Sigmoid colon (tissue), 7 donors: Measurements from ENCODE around the gene CABLES1. TPM values are rescaled to one million over a fixed set of nuclear protein-coding genes. Genes with fewer than 3 reads are reported as not detected.

Source experiments
- DNase-seq: peaks from one replicate; pipeline ENCODE4 v3.0.0-alpha.2; 2019
- H3K27ac ChIP-seq, 4 donors: fragments of 200-600 bp; sonication (generic); one replicate each; pipeline ENCODE4 v1.5.1; 2016 to 2019; ENCODE audit warnings: mild to moderate bottlenecking in 1 of 4
- H3K27me3 ChIP-seq, 3 donors: fragments of 200-600 bp; sonication (generic); one replicate each; pipeline ENCODE4 v1.5.1; 2019; ENCODE audit warnings: mild to moderate bottlenecking in 1 of 3
- H3K36me3 ChIP-seq, 4 donors: fragments of 200-600 bp; sonication (generic); one replicate each; pipeline ENCODE4 v1.5.1; 2016 to 2019
- H3K4me1 ChIP-seq, 4 donors: fragments of 200-600 bp; sonication (generic); one replicate each; pipeline ENCODE4 v1.5.1; 2017 to 2019
- H3K4me3 ChIP-seq, 4 donors: fragments of 200-600 bp; sonication (generic); one replicate each; pipeline ENCODE4 v1.5.1; 2017 to 2019; ENCODE audit warnings: mild to moderate bottlenecking in 2 of 4, moderate library complexity in 1 of 4
- H3K9me3 ChIP-seq, 4 donors: fragments of 200-600 bp in 3 of 4; sonication (generic) in 3 of 4; one replicate each; pipeline versions ENCODE4 v1.5.1 to v1.6.1; 2013 to 2019
- CTCF ChIP-seq, 4 experiments: fragments of 450-650 bp in 3 of 4; fragments of 200-600 bp in 1 of 4; IDR thresholded peaks; one replicate each; pipeline ENCODE4 v1.5.1; 2016 to 2019; ENCODE audit warnings: antibody characterized with exemption in 4 of 4, mild to moderate bottlenecking in 3 of 4, moderate library complexity in 2 of 4
- EP300 ChIP-seq, 4 donors: sonication (generic); formaldehyde crosslinking; IDR thresholded peaks; one replicate each; pipeline ENCODE4 v1.6.1; 2017; ENCODE audit warnings: antibody characterized with exemption in 4 of 4
- POLR2A ChIP-seq, 2 donors: fragments of 450-650 bp; IDR thresholded peaks; one replicate each; pipeline ENCODE4 v1.6.1; 2016; ENCODE audit warnings: antibody characterized with exemption in 2 of 2, mild to moderate bottlenecking in 2 of 2, moderate library complexity in 2 of 2
- POLR2AphosphoS5 ChIP-seq, 4 donors: sonication (generic); formaldehyde crosslinking; IDR thresholded peaks; one replicate each; pipeline ENCODE4 v1.6.1; 2017; ENCODE audit warnings: antibody characterized with exemption in 4 of 4
- WGBS, 2 donors: extraction: QIAGEN DNeasy Blood & Tissue Kit; methylation state at CpG; one replicate each; pipeline ENCODE4 v1.1.7; 2013; 5-methylcytosine and 5-hydroxymethylcytosine counted together
- intact Hi-C: fragments of 100-400 bp; cut with DNase I; formaldehyde crosslinking; loops from one replicate; pipeline ENCODE4 v1.15.1; 2023
- polyA plus RNA-seq, 3 donors: library from polyadenylated mRNA; stranded (reverse); fragments of 200-250 nt; gene quantifications; one replicate each; pipeline ENCODE4 v1.2.3, GENCODE V29; 2013
- total RNA-seq, 4 donors: library from RNA; depleted of rRNA; stranded (reverse); fragments of >200 nt; gene quantifications; one replicate each; pipeline ENCODE4 v1.1.0, GENCODE V29; 2016
- donor health status: healthy with polysubstance abuse.
- donor health status: Bipolar disorder and iron deficiency.
- donor health status: healthy.

CABLES1 gene
- total and polyA plus RNA-seq, 7 donors = 1.9 to 7.2 (median 3.9) TPM

- H3K4me3 ChIP-seq = no peak overlapping the region
- H3K9me3 ChIP-seq = no peaks in the 10 kb centered on the region
- TF ChIP-seq CTCF (IDR thresholded peaks at IDR 0.05) (no peak), EP300 (IDR thresholded peaks at IDR 0.05) (no peak), POLR2AphosphoS5 (IDR thresholded peaks at IDR 0.05) (no peak), POLR2A (IDR thresholded peaks at IDR 0.05) (no peak)
- no peak overlapping the region for H3K27ac ChIP-seq
- 90 to 91% methylated on average over 11 of the region's 11 CpGs for WGBS, 2 donors
- H3K27me3 ChIP-seq = no peaks in the 10 kb centered on the region
- H3K36me3 ChIP-seq = no peaks in the 10 kb centered on the region
- H3K4me1 ChIP-seq = peaks cover 0 to 21% (median 20%) of the 10 kb centered on the region in 4 donors
- no peak for DNase-seq
- intact Hi-C loops = no loop called here
Observed at GRCh38 chr18:23235860-23236259, 100.6 kb downstream of the CABLES1 start.

- H3K4me3 ChIP-seq = no peak overlapping the region
- TF ChIP-seq EP300 (IDR thresholded peaks at IDR 0.05) (no peak), POLR2A (IDR thresholded peaks at IDR 0.05) (no peak), POLR2AphosphoS5 (IDR thresholded peaks at IDR 0.05) (no peak)
Observed at GRCh38 chr18:23236876-23237468, 101.7 kb downstream of the CABLES1 start.

GRCh38 chr18:23237524-23238151 lies 102.4 kb downstream of the CABLES1 start:
- intact Hi-C loops = no loop called here
- Histone ChIP-seq H3K27ac (peak overlapping the region; percentile 79 to 83 (median 81)), H3K4me3 (peak overlapping the region; percentile 17 to 42 (median 38)), H3K36me3 (no peaks in the 10 kb centered on the region), H3K9me3 (no peaks in the 10 kb centered on the region), H3K27me3 (no peaks in the 10 kb centered on the region), H3K4me1 (peaks cover 0 to 21% (median 20%) of the 10 kb centered on the region in 4 donors)
- 17 to 28% methylated on average over 17 of the region's 17 CpGs for WGBS, 2 donors
- DNase-seq = peak; percentile 85
- TF ChIP-seq POLR2AphosphoS5 (IDR thresholded peaks at IDR 0.05) = peak in 1 of 4 donors; percentile 13
- no peak for TF ChIP-seq POLR2A (IDR thresholded peaks at IDR 0.05)
- no peak for TF ChIP-seq EP300 (IDR thresholded peaks at IDR 0.05)
- peak in 2 of 4 experiments; percentile 12 to 31 for TF ChIP-seq CTCF (IDR thresholded peaks at IDR 0.05)

More at GRCh38 chr18:23236876-23237468, 101.7 kb downstream of the CABLES1 start:
- 88 to 92% methylated on average over 13 of the region's 13 CpGs for WGBS, 2 donors
- H3K36me3 ChIP-seq = no peaks in the 10 kb centered on the region
- H3K9me3 ChIP-seq = no peaks in the 10 kb centered on the region
- no peak for DNase-seq
- no peaks in the 10 kb centered on the region for H3K27me3 ChIP-seq
- H3K27ac ChIP-seq = peak overlapping the region; percentile 79 to 83 (median 81)
- peaks cover 0 to 21% (median 20%) of the 10 kb centered on the region in 4 donors for H3K4me1 ChIP-seq
- intact Hi-C loops = no loop called here

GRCh38 chr18:23238152-23238531 lies 102.9 kb downstream of the CABLES1 start:
- H3K27ac ChIP-seq = peak overlapping the region; percentile 79 to 83 (median 81)
- H3K4me1 ChIP-seq = peaks cover 0 to 21% (median 20%) of the 10 kb centered on the region in 4 donors
- peak; percentile 79 for DNase-seq
- intact Hi-C loops = no loop called here
- no peak for TF ChIP-seq POLR2AphosphoS5 (IDR thresholded peaks at IDR 0.05)
- TF ChIP-seq POLR2A (IDR thresholded peaks at IDR 0.05) = no peak
- TF ChIP-seq CTCF (IDR thresholded peaks at IDR 0.05) = no peak
- TF ChIP-seq EP300 (IDR thresholded peaks at IDR 0.05) = no peak
- H3K4me3 ChIP-seq = peak overlapping the region in 3 of 4 donors; percentile 36 to 42 (median 41)
- no peaks in the 10 kb centered on the region for H3K36me3 ChIP-seq
- no peaks in the 10 kb centered on the region for H3K9me3 ChIP-seq
- no peaks in the 10 kb centered on the region for H3K27me3 ChIP-seq
- 49 to 57% methylated on average over 7 of the region's 7 CpGs for WGBS, 2 donors

GRCh38 chr18:23238651-23239349 lies 103.5 kb downstream of the CABLES1 start:
- no peaks in the 10 kb centered on the region for H3K9me3 ChIP-seq
- TF ChIP-seq POLR2AphosphoS5 (IDR thresholded peaks at IDR 0.05) (no peak), CTCF (IDR thresholded peaks at IDR 0.05) (no peak), POLR2A (IDR thresholded peaks at IDR 0.05) (no peak), EP300 (IDR thresholded peaks at IDR 0.05) (no peak)
- H3K27me3 ChIP-seq = no peaks in the 10 kb centered on the region
- no peaks in the 10 kb centered on the region for H3K36me3 ChIP-seq
- WGBS, 2 donors = 91 to 93% methylated on average over 12 of the region's 12 CpGs
- peaks cover 0 to 21% (median 20%) of the 10 kb centered on the region in 4 donors for H3K4me1 ChIP-seq
- peak overlapping the region in 1 of 4 donors; percentile 41 for H3K4me3 ChIP-seq
- intact Hi-C loops = no loop called here
- DNase-seq = no peak
- H3K27ac ChIP-seq = peak overlapping the region; percentile 79 to 83 (median 81)
